Measurements from ENCODE around the gene PCDH12. TPM values are rescaled to one million over a fixed set of nuclear protein-coding genes. Genes with fewer than 3 reads are reported as not detected.

The PCDH12 gene
- total and polyA plus RNA-seq, 2 donors (not counting 3 experiments of a cell fraction or from before 2014, with no cell fraction given), result 6.2 to 20.4 TPM

DNA sequence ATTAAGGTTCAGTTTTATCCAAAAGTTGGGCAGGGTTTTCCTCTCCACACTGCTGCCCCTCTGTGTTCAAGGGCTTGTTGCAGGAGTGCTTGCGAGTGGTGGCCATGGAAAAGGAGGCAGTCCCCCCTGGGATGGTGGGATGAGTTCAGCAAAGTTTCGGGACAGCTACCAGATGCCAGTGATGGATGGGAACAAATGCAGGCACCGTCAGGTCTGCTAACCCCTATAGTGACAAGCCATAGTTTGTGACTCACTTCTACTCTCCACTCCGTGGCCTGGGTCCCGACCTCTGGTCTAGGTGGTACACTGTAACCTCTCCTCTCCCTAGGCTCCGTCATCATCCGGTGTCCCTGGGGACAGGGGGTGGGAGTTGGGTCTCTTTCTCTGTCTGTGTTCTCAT is 7.1 kb upstream of the PCDH12 start:
- no peak for TF ChIP-seq POLR2AphosphoS5 (IDR thresholded peaks at IDR 0.05; ENCODE audit: insufficient read depth, low read depth, low read length)
- TF ChIP-seq, protein P1, sequence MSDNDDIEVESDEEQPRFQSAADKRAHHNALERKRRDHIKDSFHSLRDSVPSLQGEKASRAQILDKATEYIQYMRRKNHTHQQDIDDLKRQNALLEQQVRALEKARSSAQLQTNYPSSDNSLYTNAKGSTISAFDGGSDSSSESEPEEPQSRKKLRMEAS (IDR thresholded peaks at IDR 0.05; ENCODE audit: insufficient read depth, insufficient read length), result no peak
- ChIA-PET CTCF (interaction anchor here (1.6 kb wide), 1 partner anchor 269 kb away, joined by 4 read pairs; no protein-coding TSS in a partner anchor), POLR2A (no interaction called here)
- no peaks in the 10 kb centered on the region for H3K9me1 ChIP-seq (replicated peaks; ENCODE audit: control insufficient read depth, extremely low read depth, insufficient read depth, low read length)
- H3K4me2 ChIP-seq (ENCODE audit: insufficient read depth, low read length), result no peak overlapping the region
- no peak overlapping the region for H3K9ac ChIP-seq (replicated peaks; ENCODE audit: extremely low read depth, insufficient read depth, low read length)
- no peaks in the 10 kb centered on the region for H4K20me1 ChIP-seq (replicated peaks; ENCODE audit: control insufficient read depth, extremely low read depth, insufficient read depth, low read length)
- no peaks in the 10 kb centered on the region for H3K27me3 ChIP-seq (ENCODE audit: control insufficient read depth in 2 of 2, insufficient read depth in 2 of 2, low read length in 2 of 2)
- H3K79me2 ChIP-seq (ENCODE audit: control insufficient read depth, insufficient read depth, low read length), result peaks cover 8% of the 10 kb centered on the region
- H3K4me1 ChIP-seq (ENCODE audit: control insufficient read depth, extremely low read depth, insufficient read depth, low read length), result peaks cover 15% of the 10 kb centered on the region
- no peak overlapping the region for H3K27ac ChIP-seq (ENCODE audit: insufficient read depth, low read depth, low read length)
- no TSS peak for BruUV-seq (replicated peaks)
- FAIRE-seq (no peak), DNase-seq (ENCODE audit: low read depth, low spot score) (no peak)
- dilution Hi-C loops (cut with MboI; ENCODE audit: extremely low pct_ligation_motif_present, low sequenced_read_pairs) (no loop called here), intact Hi-C loops (cut with micrococcal nuclease) (no loop called here)
- no peaks in the 10 kb centered on the region for H3K9me3 ChIP-seq (replicated peaks; ENCODE audit: control insufficient read depth, insufficient read depth, low read length)
- no peak overlapping the region for H2AFZ ChIP-seq (ENCODE audit: low read depth, low read length)
- no peaks in the 10 kb centered on the region for H3K36me3 ChIP-seq (ENCODE audit: control insufficient read depth in 2 of 2, extremely low read depth in 1 of 2, insufficient read depth in 2 of 2, low read length in 2 of 2)
- no peak overlapping the region for H3K4me3 ChIP-seq (replicated peaks in 1 of 3; ENCODE audit: insufficient read depth in 1 of 3, low read depth in 1 of 3, low read length in 3 of 3)

DNA sequence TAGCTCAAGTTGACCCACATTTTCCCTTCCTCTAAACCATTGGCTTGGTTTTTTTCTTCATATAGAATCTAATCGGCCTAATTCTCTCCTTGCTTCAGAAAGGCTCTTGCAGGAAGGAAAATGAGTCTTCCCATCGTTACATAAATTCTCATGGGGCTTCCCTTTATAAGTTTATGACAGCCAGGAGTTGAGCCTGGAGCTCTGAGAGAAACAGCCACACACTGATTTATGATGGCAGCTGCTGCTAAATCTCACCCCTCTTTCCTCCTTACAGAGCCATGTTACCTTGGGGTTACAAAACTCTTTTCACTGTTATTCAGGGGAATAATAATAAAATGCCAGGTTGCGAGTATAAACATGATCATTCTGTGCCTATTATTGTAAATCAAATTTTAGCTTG is 5.7 kb upstream of the PCDH12 start:
- POLR2A ChIA-PET, result no interaction called here
- Histone ChIP-seq H3K9me3 (replicated peaks; ENCODE audit: control insufficient read depth, insufficient read depth, low read length) (no peaks in the 10 kb centered on the region), H3K27me3 (ENCODE audit: control insufficient read depth in 2 of 2, insufficient read depth in 2 of 2, low read length in 2 of 2) (no peaks in the 10 kb centered on the region), H3K4me2 (ENCODE audit: insufficient read depth, low read length) (no peak overlapping the region), H2AFZ (ENCODE audit: low read depth, low read length) (no peak overlapping the region), H3K9me1 (replicated peaks; ENCODE audit: control insufficient read depth, extremely low read depth, insufficient read depth, low read length) (no peaks in the 10 kb centered on the region), H4K20me1 (replicated peaks; ENCODE audit: control insufficient read depth, extremely low read depth, insufficient read depth, low read length) (no peaks in the 10 kb centered on the region), H3K4me1 (ENCODE audit: control insufficient read depth, extremely low read depth, insufficient read depth, low read length) (peaks cover 18% of the 10 kb centered on the region), H3K4me3 (replicated peaks in 1 of 3; ENCODE audit: insufficient read depth in 1 of 3, low read depth in 1 of 3, low read length in 3 of 3) (no peak overlapping the region), H3K79me2 (ENCODE audit: control insufficient read depth, insufficient read depth, low read length) (no peaks in the 10 kb centered on the region), H3K36me3 (ENCODE audit: control insufficient read depth in 2 of 2, extremely low read depth in 1 of 2, insufficient read depth in 2 of 2, low read length in 2 of 2) (no peaks in the 10 kb centered on the region), H3K27ac (ENCODE audit: insufficient read depth, low read depth, low read length) (no peak overlapping the region), H3K9ac (replicated peaks; ENCODE audit: extremely low read depth, insufficient read depth, low read length) (no peak overlapping the region)
- BruUV-seq (replicated peaks), result no TSS peak
- CTCF ChIA-PET, result interaction anchor here (0.9 to 8.5 kb wide), 5 partner anchors 12 to 299 kb away, joined by 3 to 303 read pairs (median 4); no protein-coding TSS in a partner anchor
- intact Hi-C loops (cut with micrococcal nuclease), result no loop called here
- TF ChIP-seq, protein P2, sequence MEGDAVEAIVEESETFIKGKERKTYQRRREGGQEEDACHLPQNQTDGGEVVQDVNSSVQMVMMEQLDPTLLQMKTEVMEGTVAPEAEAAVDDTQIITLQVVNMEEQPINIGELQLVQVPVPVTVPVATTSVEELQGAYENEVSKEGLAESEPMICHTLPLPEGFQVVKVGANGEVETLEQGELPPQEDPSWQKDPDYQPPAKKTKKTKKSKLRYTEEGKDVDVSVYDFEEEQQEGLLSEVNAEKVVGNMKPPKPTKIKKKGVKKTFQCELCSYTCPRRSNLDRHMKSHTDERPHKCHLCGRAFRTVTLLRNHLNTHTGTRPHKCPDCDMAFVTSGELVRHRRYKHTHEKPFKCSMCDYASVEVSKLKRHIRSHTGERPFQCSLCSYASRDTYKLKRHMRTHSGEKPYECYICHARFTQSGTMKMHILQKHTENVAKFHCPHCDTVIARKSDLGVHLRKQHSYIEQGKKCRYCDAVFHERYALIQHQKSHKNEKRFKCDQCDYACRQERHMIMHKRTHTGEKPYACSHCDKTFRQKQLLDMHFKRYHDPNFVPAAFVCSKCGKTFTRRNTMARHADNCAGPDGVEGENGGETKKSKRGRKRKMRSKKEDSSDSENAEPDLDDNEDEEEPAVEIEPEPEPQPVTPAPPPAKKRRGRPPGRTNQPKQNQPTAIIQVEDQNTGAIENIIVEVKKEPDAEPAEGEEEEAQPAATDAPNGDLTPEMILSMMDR (IDR thresholded peaks at IDR 0.05; ENCODE audit: extremely low read depth in 1 of 2, insufficient read depth in 1 of 2, low read depth in 1 of 2, low read length in 2 of 2), result no peak
- TF ChIP-seq POLR2A (IDR thresholded peaks at IDR 0.05; ENCODE audit: low read depth, low read length) (no peak), FOS (IDR thresholded peaks at IDR 0.05; ENCODE audit: borderline replicate concordance, insufficient read depth, low read length) (no peak), EZH2 (IDR thresholded peaks at IDR 0.05; ENCODE audit: borderline replicate concordance, low read depth, low read length, severe bottlenecking) (no peak), JUN (IDR thresholded peaks at IDR 0.05; ENCODE audit: borderline replicate concordance, insufficient read depth, insufficient read length, low read depth) (no peak), POLR2AphosphoS5 (IDR thresholded peaks at IDR 0.05; ENCODE audit: insufficient read depth, low read depth, low read length) (no peak), GATA2 (IDR thresholded peaks at IDR 0.05; ENCODE audit: insufficient read depth, insufficient read length, low read depth, low read length) (no peak), MYC (IDR thresholded peaks at IDR 0.05; ENCODE audit: low read depth, low read length) (no peak)
- TF ChIP-seq, protein P1 (IDR thresholded peaks at IDR 0.05; ENCODE audit: insufficient read depth, insufficient read length), result no peak
- no peak for FAIRE-seq
- no peak for DNase-seq (ENCODE audit: low read depth, low spot score)
- dilution Hi-C loops (cut with MboI; ENCODE audit: extremely low pct_ligation_motif_present, low sequenced_read_pairs), result no loop called here
